GM12878 (cell line): ENCODE results near the gene MAGEH1. TPM values are rescaled to one million over a fixed set of nuclear protein-coding genes. Genes with fewer than 3 reads are reported as not detected.

Experiments
- ETV6 ChIP-seq, 2 experiments: fragments of 450-650 bp in 1 of 2; IDR thresholded peaks in 1 of 2; conservative IDR thresholded peaks in 1 of 2; 2 replicates each; pipeline ENCODE4 v1.6.1; 2014; ENCODE audit warnings: antibody characterized with exemption in 1 of 2, borderline replicate concordance in 1 of 2, low read depth in 1 of 2, mild to moderate bottlenecking in 1 of 2, moderate library complexity in 1 of 2
- HDAC2 ChIP-seq: fragments of 200-600 bp; sonication (generic); IDR thresholded peaks from 2 replicates; pipeline ENCODE4 v1.6.1; 2017
- NFYB ChIP-seq: IDR thresholded peaks from 2 replicates; pipeline ENCODE4 v1.6.1; 2011; ENCODE audit warnings: low read depth, mild to moderate bottlenecking, low read length, improper control_type of control experiment, moderate library complexity; ENCODE audit not compliant: insufficient read depth
- SRF ChIP-seq, 2 experiments: IDR thresholded peaks; 2 replicates each; pipeline ENCODE4 v1.6.1; 2011; ENCODE audit warnings: low read depth in 2 of 2, low read length in 2 of 2, mild to moderate bottlenecking in 1 of 2, moderate library complexity in 1 of 2
- ZBTB33 ChIP-seq: fragments of 450-650 bp; IDR thresholded peaks from 2 replicates; pipeline ENCODE4 v1.6.1; 2017; ENCODE audit warnings: mild to moderate bottlenecking
- ZNF217 ChIP-seq: fragments of 450-650 bp; IDR thresholded peaks from 2 replicates; pipeline ENCODE4 v1.6.1; 2017; ENCODE audit warnings: antibody characterized with exemption, mild to moderate bottlenecking
- polyA plus RNA-seq, 11 experiments: library from polyadenylated mRNA; depleted of rRNA in 4 of 11; unstranded in 6 of 11; stranded (reverse) in 5 of 11; fragments of >200 nt; fragmentation: Nextera tagmentation in 4 of 11; fragmentation: Illumina TruSeq in 1 of 11; extraction: Ambion mirVana in 4 of 11; extraction: Trizol in 1 of 11; gene quantifications; 1 replicate in 1 of 11; 2 replicates in 10 of 11; pipeline versions ENCODE4 v1.2.1 to v1.2.3, GENCODE V29; 2011 to 2016; ENCODE audit warnings: inconsistent platforms in 2 of 11, missing spikeins in 2 of 11, low read depth in 1 of 11
- total RNA-seq, 4 experiments: library from RNA; depleted of rRNA in 3 of 4; stranded (reverse); fragments of >200 nt in 3 of 4; fragmentation: Illumina TruSeq in 1 of 4; extraction: Trizol in 1 of 4; gene quantifications; 2 replicates each; pipeline versions ENCODE4 v1.2.1 to v1.2.3, GENCODE V29; 2013 to 2021
- TF ChIP-seq, protein P1 (sequence below): fragments of 150-350 bp; IDR thresholded peaks from 2 replicates; pipeline ENCODE4 v1.6.1; 2014; ENCODE audit warnings: mild to moderate bottlenecking, low read depth, low read length
- TF ChIP-seq, protein P2 (sequence below): fragments of 450-650 bp; IDR thresholded peaks from 2 replicates; pipeline ENCODE4 v1.6.1; 2017; ENCODE audit warnings: mild to moderate bottlenecking, low read depth, inconsistent platforms; ENCODE audit not compliant: poor library complexity, severe bottlenecking
- TF ChIP-seq, protein P3 (sequence below): fragments of 450-650 bp; IDR thresholded peaks from 2 replicates; pipeline ENCODE4 v1.6.1; 2018; ENCODE audit warnings: mild to moderate bottlenecking, low read depth, moderate library complexity; ENCODE audit not compliant: partially characterized antibody
- TF ChIP-seq, protein P4 (sequence below): IDR thresholded peaks from 2 replicates; pipeline ENCODE4 v1.6.1; 2011; ENCODE audit warnings: borderline replicate concordance, low read depth, mild to moderate bottlenecking, moderate library complexity, low read length; ENCODE audit not compliant: insufficient read depth, poor library complexity, severe bottlenecking

MAGEH1 gene
- total and polyA plus RNA-seq, 10 of the 15 experiments (the other 5 are each of a cell fraction or from before 2014, with no cell fraction given): 8.7 to 25.2 (median 18.3) TPM

GRCh38 chrX:55484948-55485347 is 33.0 kb downstream of the MAGEH1 start (continued):
- TF ChIP-seq, protein P1, sequence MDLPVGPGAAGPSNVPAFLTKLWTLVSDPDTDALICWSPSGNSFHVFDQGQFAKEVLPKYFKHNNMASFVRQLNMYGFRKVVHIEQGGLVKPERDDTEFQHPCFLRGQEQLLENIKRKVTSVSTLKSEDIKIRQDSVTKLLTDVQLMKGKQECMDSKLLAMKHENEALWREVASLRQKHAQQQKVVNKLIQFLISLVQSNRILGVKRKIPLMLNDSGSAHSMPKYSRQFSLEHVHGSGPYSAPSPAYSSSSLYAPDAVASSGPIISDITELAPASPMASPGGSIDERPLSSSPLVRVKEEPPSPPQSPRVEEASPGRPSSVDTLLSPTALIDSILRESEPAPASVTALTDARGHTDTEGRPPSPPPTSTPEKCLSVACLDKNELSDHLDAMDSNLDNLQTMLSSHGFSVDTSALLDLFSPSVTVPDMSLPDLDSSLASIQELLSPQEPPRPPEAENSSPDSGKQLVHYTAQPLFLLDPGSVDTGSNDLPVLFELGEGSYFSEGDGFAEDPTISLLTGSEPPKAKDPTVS: no peak
- TF ChIP-seq SRF (IDR thresholded peaks at IDR 0.05; ENCODE audit: low read depth in 2 of 2, low read length in 2 of 2): no peak
- TF ChIP-seq, protein P2, sequence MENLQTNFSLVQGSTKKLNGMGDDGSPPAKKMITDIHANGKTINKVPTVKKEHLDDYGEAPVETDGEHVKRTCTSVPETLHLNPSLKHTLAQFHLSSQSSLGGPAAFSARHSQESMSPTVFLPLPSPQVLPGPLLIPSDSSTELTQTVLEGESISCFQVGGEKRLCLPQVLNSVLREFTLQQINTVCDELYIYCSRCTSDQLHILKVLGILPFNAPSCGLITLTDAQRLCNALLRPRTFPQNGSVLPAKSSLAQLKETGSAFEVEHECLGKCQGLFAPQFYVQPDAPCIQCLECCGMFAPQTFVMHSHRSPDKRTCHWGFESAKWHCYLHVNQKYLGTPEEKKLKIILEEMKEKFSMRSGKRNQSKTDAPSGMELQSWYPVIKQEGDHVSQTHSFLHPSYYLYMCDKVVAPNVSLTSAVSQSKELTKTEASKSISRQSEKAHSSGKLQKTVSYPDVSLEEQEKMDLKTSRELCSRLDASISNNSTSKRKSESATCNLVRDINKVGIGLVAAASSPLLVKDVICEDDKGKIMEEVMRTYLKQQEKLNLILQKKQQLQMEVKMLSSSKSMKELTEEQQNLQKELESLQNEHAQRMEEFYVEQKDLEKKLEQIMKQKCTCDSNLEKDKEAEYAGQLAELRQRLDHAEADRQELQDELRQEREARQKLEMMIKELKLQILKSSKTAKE: no peak
- TF ChIP-seq, protein P3, sequence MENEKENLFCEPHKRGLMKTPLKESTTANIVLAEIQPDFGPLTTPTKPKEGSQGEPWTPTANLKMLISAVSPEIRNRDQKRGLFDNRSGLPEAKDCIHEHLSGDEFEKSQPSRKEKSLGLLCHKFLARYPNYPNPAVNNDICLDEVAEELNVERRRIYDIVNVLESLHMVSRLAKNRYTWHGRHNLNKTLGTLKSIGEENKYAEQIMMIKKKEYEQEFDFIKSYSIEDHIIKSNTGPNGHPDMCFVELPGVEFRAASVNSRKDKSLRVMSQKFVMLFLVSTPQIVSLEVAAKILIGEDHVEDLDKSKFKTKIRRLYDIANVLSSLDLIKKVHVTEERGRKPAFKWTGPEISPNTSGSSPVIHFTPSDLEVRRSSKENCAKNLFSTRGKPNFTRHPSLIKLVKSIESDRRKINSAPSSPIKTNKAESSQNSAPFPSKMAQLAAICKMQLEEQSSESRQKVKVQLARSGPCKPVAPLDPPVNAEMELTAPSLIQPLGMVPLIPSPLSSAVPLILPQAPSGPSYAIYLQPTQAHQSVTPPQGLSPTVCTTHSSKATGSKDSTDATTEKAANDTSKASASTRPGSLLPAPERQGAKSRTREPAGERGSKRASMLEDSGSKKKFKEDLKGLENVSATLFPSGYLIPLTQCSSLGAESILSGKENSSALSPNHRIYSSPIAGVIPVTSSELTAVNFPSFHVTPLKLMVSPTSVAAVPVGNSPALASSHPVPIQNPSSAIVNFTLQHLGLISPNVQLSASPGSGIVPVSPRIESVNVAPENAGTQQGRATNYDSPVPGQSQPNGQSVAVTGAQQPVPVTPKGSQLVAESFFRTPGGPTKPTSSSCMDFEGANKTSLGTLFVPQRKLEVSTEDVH: no peak
- TF ChIP-seq, protein P4, sequence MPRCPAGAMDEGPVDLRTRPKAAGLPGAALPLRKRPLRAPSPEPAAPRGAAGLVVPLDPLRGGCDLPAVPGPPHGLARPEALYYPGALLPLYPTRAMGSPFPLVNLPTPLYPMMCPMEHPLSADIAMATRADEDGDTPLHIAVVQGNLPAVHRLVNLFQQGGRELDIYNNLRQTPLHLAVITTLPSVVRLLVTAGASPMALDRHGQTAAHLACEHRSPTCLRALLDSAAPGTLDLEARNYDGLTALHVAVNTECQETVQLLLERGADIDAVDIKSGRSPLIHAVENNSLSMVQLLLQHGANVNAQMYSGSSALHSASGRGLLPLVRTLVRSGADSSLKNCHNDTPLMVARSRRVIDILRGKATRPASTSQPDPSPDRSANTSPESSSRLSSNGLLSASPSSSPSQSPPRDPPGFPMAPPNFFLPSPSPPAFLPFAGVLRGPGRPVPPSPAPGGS: no peak
- TF ChIP-seq ZNF217: no peak
- no peak for TF ChIP-seq NFYB
- TF ChIP-seq ZBTB33: no peak
- no peak for TF ChIP-seq HDAC2
- no peak for TF ChIP-seq ETV6 (conservative IDR thresholded peaks at IDR 0.05 in 1 of 2, IDR thresholded peaks at IDR 0.05 in 1 of 2; ENCODE audit: borderline replicate concordance in 1 of 2, low read depth in 1 of 2)
